ENCODE measurements around the gene VAV3.

- no peak for TF ChIP-seq POLR2AphosphoS5 (IDR thresholded peaks at IDR 0.05; ENCODE audit: low read depth, low read length)
- TF ChIP-seq, protein P1, sequence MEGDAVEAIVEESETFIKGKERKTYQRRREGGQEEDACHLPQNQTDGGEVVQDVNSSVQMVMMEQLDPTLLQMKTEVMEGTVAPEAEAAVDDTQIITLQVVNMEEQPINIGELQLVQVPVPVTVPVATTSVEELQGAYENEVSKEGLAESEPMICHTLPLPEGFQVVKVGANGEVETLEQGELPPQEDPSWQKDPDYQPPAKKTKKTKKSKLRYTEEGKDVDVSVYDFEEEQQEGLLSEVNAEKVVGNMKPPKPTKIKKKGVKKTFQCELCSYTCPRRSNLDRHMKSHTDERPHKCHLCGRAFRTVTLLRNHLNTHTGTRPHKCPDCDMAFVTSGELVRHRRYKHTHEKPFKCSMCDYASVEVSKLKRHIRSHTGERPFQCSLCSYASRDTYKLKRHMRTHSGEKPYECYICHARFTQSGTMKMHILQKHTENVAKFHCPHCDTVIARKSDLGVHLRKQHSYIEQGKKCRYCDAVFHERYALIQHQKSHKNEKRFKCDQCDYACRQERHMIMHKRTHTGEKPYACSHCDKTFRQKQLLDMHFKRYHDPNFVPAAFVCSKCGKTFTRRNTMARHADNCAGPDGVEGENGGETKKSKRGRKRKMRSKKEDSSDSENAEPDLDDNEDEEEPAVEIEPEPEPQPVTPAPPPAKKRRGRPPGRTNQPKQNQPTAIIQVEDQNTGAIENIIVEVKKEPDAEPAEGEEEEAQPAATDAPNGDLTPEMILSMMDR (IDR thresholded peaks at IDR 0.05) = no peak
- no peak for TF ChIP-seq CHD2 (IDR thresholded peaks at IDR 0.05; ENCODE audit: low read length, partially characterized antibody)
- no peak for TF ChIP-seq YY1 (IDR thresholded peaks at IDR 0.05; ENCODE audit: low read depth)
- TF ChIP-seq RAD21 (IDR thresholded peaks at IDR 0.05; ENCODE audit: low read length) = no peak
Observed at GRCh38 chr1:107776900-107777663, 187.9 kb downstream of the VAV3 start.
